GM12891 (cell line): ENCODE results near the gene HS6ST2.

Source experiments
- POLR2A ChIP-seq: IDR thresholded peaks from 2 replicates; pipeline ENCODE4 v1.6.1; 2011; ENCODE audit warnings: low read depth, low read length, control low read depth
- POLR2AphosphoS5 ChIP-seq: IDR thresholded peaks from 2 replicates; pipeline ENCODE4 v1.6.1; 2011; ENCODE audit warnings: low read depth, low read length, control low read depth

DNA sequence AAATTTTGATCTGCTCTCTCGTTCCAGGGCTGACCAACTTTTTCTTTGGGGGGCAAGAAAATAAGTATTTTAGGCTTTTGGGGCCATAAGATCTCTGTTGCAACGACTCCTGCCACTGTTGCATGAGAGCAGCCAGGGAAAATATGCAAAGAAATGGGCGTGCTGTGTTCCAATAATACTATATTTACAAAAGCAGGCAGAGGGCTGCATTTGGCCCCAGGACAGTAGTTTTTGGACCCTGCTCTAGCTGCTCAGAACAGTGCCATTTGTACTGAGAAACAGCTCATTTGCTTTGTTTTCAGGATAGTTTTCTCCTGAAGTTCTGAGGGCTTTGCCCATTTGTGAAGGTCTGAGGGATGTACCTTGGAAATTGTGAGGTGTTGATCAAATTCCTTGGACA lies 334.5 kb downstream of the HS6ST2 start:
- TF ChIP-seq POLR2AphosphoS5, result no peak
- TF ChIP-seq POLR2A, result no peak
